A673 (cell line): Measurements from ENCODE around the gene CRX.
"Not testable (repeated sequence)": the region's sequence is repeated elsewhere in the genome, so short reads cannot be mapped to it uniquely, and the experiment has no call there.

Experiments
- CTCF ChIP-seq: fragments of 300-800, 200-600 bp; sonication (generic); conservative IDR thresholded peaks from 2 replicates; pipeline ENCODE4 v1.5.1; 2017; ENCODE audit warnings: low read depth, mild to moderate bottlenecking, antibody characterized with exemption, low read length, moderate library complexity, mixed read lengths
- EZH2 ChIP-seq: fragments of 200-600 bp; sonication (generic); IDR thresholded peaks from 2 replicates; pipeline ENCODE4 v1.6.1; 2017; ENCODE audit warnings: borderline replicate concordance, low read depth, mild to moderate bottlenecking, mixed read lengths, antibody characterized with exemption, low read length; ENCODE audit not compliant: poor library complexity, severe bottlenecking

- TF ChIP-seq CTCF, EZH2: not testable (repeated sequence)
Measured at GRCh38 chr19:47804451-47804850, 17.3 kb upstream of the CRX start, which contains the start of gene TPRX1.
